ENCODE data around the gene NPHP1.

Gene NPHP1

GRCh38 chr2:110105608-110106467 lies 99.0 kb downstream of the NPHP1 start:
- Histone ChIP-seq H3K27me3 (ENCODE audit: insufficient read depth, low read depth) (no peaks in the 10 kb centered on the region), H3K4me3 (IDR thresholded peaks at IDR 0.05; ENCODE audit: insufficient read depth, low read depth, low read length) (no peak overlapping the region), H3K27ac (no peak overlapping the region), H3K4me2 (no peak overlapping the region), H3K36me3 (ENCODE audit: insufficient read depth) (no peaks in the 10 kb centered on the region), H4K20me1 (ENCODE audit: insufficient read depth) (no peaks in the 10 kb centered on the region), H3K4me1 (ENCODE audit: low read depth, poor library complexity, severe bottlenecking) (no peaks in the 10 kb centered on the region), H3K79me2 (ENCODE audit: insufficient read depth, low read depth) (no peaks in the 10 kb centered on the region), H3K9ac (no peak overlapping the region), H2AFZ (ENCODE audit: low read depth) (no peak overlapping the region)
- no peak for TF ChIP-seq CTCF (conservative IDR thresholded peaks at IDR 0.05; ENCODE audit: low read depth, low read length)

GRCh38 chr2:110105183-110105582 lies 99.6 kb downstream of the NPHP1 start:
- no peak for TF ChIP-seq CTCF (conservative IDR thresholded peaks at IDR 0.05; ENCODE audit: low read depth, low read length)
- H3K27me3 ChIP-seq (ENCODE audit: insufficient read depth, low read depth), result no peaks in the 10 kb centered on the region
- no peaks in the 10 kb centered on the region for H3K36me3 ChIP-seq (ENCODE audit: insufficient read depth)
- H3K4me2 ChIP-seq, result no peak overlapping the region
- no peak overlapping the region for H3K9ac ChIP-seq
- H2AFZ ChIP-seq (ENCODE audit: low read depth), result no peak overlapping the region
- H3K4me3 ChIP-seq (IDR thresholded peaks at IDR 0.05; ENCODE audit: insufficient read depth, low read depth, low read length), result no peak overlapping the region
- H3K27ac ChIP-seq, result no peak overlapping the region
- H4K20me1 ChIP-seq (ENCODE audit: insufficient read depth), result no peaks in the 10 kb centered on the region
- no peaks in the 10 kb centered on the region for H3K79me2 ChIP-seq (ENCODE audit: insufficient read depth, low read depth)
- H3K4me1 ChIP-seq (ENCODE audit: low read depth, poor library complexity, severe bottlenecking), result no peaks in the 10 kb centered on the region

GRCh38 chr2:110104025-110104771 lies 100.6 kb downstream of the NPHP1 start:
- TF ChIP-seq CTCF (conservative IDR thresholded peaks at IDR 0.05; ENCODE audit: low read depth, low read length), result no peak
- Histone ChIP-seq H3K4me2 (no peak overlapping the region), H2AFZ (ENCODE audit: low read depth) (no peak overlapping the region), H4K20me1 (ENCODE audit: insufficient read depth) (no peaks in the 10 kb centered on the region), H3K27me3 (ENCODE audit: insufficient read depth, low read depth) (no peaks in the 10 kb centered on the region), H3K4me1 (ENCODE audit: low read depth, poor library complexity, severe bottlenecking) (no peaks in the 10 kb centered on the region), H3K9ac (no peak overlapping the region), H3K36me3 (ENCODE audit: insufficient read depth) (no peaks in the 10 kb centered on the region), H3K27ac (no peak overlapping the region), H3K79me2 (ENCODE audit: insufficient read depth, low read depth) (no peaks in the 10 kb centered on the region), H3K4me3 (IDR thresholded peaks at IDR 0.05; ENCODE audit: insufficient read depth, low read depth, low read length) (no peak overlapping the region)

DNA sequence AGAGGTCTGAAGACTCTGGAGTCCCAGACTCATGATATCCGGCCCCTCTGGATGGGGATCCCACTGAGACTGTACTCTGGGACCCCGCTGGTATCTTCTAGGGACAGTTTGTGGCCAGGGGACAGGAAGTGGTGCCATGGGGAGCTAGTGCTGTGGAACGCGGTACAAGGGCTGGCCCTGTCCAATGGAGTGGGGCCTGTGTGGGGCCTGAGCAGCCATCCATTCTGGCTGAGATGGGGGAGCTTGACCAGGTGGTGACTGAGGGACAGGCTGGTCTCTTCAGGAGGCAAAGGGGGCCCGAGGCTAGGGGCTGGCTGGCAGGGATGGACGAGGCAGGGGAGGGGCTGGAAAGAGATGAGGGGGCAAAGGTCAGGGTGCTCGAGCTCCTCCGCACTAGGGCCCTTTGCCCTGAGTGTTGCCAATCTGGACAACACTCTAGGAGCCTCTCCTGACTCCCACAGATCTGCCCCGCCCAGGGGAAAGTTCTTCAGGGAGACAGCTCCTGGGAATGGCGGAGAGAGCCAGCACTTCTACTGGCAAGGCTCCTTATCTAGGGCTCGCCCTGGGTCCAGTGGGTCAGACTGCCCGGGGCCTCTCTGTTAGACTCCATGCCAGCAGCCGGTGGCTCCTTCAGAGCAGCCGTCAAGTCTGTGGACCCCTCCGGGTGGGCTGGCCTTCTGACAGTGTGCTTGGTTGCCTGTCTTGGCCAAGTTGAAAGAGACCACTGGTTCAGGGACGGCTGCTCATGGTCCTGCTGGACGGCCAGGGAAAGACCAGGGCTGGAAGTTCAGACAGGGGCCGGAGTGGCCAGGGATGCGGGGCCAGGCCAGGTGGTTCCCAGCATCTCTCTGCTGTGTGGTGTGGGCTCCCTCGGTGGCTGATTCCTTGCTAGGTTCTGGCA lies 101.5 kb downstream of the NPHP1 start:
- H2AFZ ChIP-seq (ENCODE audit: low read depth), result no peak overlapping the region
- no peaks in the 10 kb centered on the region for H3K27me3 ChIP-seq (ENCODE audit: insufficient read depth, low read depth)
- no peak overlapping the region for H3K9ac ChIP-seq
- H3K4me3 ChIP-seq (IDR thresholded peaks at IDR 0.05; ENCODE audit: insufficient read depth, low read depth, low read length), result no peak overlapping the region
- H3K4me1 ChIP-seq (ENCODE audit: low read depth, poor library complexity, severe bottlenecking), result no peaks in the 10 kb centered on the region
- TF ChIP-seq CTCF (conservative IDR thresholded peaks at IDR 0.05; ENCODE audit: low read depth, low read length), result no peak
- H3K27ac ChIP-seq, result no peak overlapping the region
- H4K20me1 ChIP-seq (ENCODE audit: insufficient read depth), result no peaks in the 10 kb centered on the region
- no peaks in the 10 kb centered on the region for H3K36me3 ChIP-seq (ENCODE audit: insufficient read depth)
- H3K4me2 ChIP-seq, result no peak overlapping the region
- H3K79me2 ChIP-seq (ENCODE audit: insufficient read depth, low read depth), result no peaks in the 10 kb centered on the region

Measured in KMS-11 (cell line).